Ovary (tissue), 3 donors: ENCODE results near the gene TMIGD2.

Source experiments
- CTCF ChIP-seq, 3 donors: fragments of 450-650 bp in 2 of 3; fragments of 200-600 bp in 1 of 3; IDR thresholded peaks; one replicate each; pipeline versions ENCODE4 v1.5.1 to v1.8.0; 2016 to 2022; ENCODE audit warnings: antibody characterized with exemption in 3 of 3, mild to moderate bottlenecking in 1 of 3
- EP300 ChIP-seq: sonication (generic); formaldehyde crosslinking; IDR thresholded peaks from one replicate; pipeline ENCODE4 v1.6.1; 2017; ENCODE audit warnings: antibody characterized with exemption
- POLR2A ChIP-seq: fragments of 450-650 bp; IDR thresholded peaks from one replicate; pipeline ENCODE4 v1.6.1; 2017; ENCODE audit warnings: antibody characterized with exemption, mild to moderate bottlenecking, moderate library complexity
- donor health status: DM: no; HTN: no; CAD: no.

DNA sequence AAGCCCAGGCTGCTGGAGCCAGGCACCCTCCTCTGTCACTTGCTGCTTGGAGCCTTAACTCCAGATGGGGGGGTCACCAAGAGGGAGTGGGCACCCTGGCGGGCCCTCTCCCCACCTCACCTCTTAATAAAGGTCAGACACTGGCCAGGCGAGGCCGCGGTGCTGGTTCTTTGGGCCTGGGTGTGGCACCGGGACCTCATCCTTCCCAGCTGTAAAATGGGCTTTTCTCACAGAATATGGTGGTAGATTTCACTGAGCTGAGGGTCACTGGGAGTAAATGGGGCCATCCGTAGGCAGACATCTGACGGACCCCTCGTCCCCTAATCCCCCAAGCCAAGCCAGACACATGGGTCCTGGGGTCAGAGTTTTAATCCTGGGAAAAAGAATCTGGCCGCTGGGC lies 21.5 kb upstream of the TMIGD2 start:
- TF ChIP-seq POLR2A = no peak
- no peak for TF ChIP-seq CTCF (IDR thresholded peaks at IDR 0.05)
- no peak for TF ChIP-seq EP300
